ENCODE measurements around the gene TANC1.

TANC1 gene

GRCh38 chr2:159251296-159252173 is 283.1 kb downstream of the TANC1 start:
- Mint-ChIP-seq H3K27ac (no peak overlapping the region), H3K36me3 (peaks cover 47% of the 10 kb centered on the region), H3K4me3 (no peak overlapping the region), H3K9me3 (no peaks in the 10 kb centered on the region), H3K27me3 (no peaks in the 10 kb centered on the region), H3K4me1 (peaks cover 15% of the 10 kb centered on the region)
- ATAC-seq: no peak

DNA sequence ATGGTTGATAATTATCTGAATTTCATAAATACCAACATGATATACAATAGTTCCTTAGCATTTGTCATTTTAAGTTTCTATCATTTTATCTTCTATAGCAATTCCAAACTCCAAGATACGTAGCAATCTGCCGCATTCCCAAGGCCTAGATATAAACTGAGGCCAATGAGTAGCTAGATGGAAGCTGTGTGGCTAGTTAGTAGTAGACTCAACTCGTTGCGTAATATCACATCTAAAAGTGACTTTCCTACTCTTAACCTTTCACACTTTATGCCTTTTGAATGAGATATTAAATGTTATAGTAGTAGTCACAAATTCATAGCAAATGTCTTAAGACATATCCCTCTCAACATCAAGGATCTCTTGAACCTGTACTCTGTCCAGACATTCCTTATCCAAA is 284.5 kb downstream of the TANC1 start:
- Mint-ChIP-seq H3K27me3 (no peaks in the 10 kb centered on the region), H3K27ac (no peak overlapping the region), H3K9me3 (no peaks in the 10 kb centered on the region), H3K36me3 (peaks cover 34% of the 10 kb centered on the region), H3K4me3 (no peak overlapping the region), H3K4me1 (peaks cover 15% of the 10 kb centered on the region)
- ATAC-seq: no peak

DNA sequence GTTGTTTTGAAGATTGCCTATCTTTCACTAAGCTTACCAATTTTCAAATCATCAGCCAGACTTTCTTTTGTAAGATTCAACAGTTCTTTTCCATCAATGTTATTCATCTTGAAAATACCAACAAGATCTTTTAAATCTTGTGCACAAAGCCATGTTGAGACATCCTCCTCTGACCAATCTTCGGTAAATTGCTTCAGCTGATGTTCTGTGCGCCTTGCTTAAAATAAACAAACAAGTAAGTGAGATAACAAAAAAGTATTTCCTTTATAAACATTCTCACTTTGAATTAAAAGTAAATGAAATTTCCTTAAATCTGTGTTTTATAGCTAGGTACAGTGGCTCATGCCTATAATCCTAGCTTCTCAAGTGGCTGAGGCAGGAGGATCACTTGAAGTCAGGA is 287.7 kb downstream of the TANC1 start:
- Mint-ChIP-seq H3K27me3 (no peaks in the 10 kb centered on the region), H3K27ac (no peak overlapping the region), H3K36me3 (peaks cover 14% of the 10 kb centered on the region), H3K4me1 (no peaks in the 10 kb centered on the region), H3K4me3 (no peak overlapping the region), H3K9me3 (no peaks in the 10 kb centered on the region)
- ATAC-seq: no peak

DNA sequence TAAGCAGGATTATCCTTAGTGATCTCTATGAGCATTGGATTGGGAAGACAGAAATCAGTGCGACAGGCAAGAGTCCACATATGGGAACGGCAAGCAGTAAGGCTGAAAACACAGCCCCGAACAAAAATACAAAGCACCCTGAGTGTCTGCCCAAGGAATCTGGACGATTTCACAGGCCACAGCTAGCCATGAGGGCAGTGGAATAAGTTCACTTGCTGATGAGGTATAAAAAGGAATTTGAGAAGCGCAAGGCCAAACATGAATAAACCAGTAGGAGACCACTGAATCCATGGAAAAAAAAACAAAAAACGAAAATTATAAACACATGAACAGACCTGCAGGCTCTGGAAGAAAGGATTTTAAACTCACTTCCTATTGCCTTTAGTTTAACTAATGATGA is 293.8 kb downstream of the TANC1 start:
- Mint-ChIP-seq H3K4me3 (no peak overlapping the region), H3K9me3 (no peaks in the 10 kb centered on the region), H3K4me1 (no peaks in the 10 kb centered on the region), H3K36me3 (peaks cover 33% of the 10 kb centered on the region), H3K27me3 (no peaks in the 10 kb centered on the region), H3K27ac (no peak overlapping the region)
- ATAC-seq: no peak

GRCh38 chr2:159262904-159263303 is 294.5 kb downstream of the TANC1 start:
- Mint-ChIP-seq H3K9me3 (no peaks in the 10 kb centered on the region), H3K4me1 (no peaks in the 10 kb centered on the region), H3K27ac (no peak overlapping the region), H3K27me3 (no peaks in the 10 kb centered on the region), H3K36me3 (peaks cover 39% of the 10 kb centered on the region), H3K4me3 (no peak overlapping the region)
- no peak for ATAC-seq

- no peak for ATAC-seq
- Mint-ChIP-seq H3K36me3 (peaks cover 60% of the 10 kb centered on the region), H3K4me3 (no peak overlapping the region), H3K27me3 (no peaks in the 10 kb centered on the region), H3K4me1 (peaks cover 5% of the 10 kb centered on the region), H3K9me3 (no peaks in the 10 kb centered on the region), H3K27ac (no peak overlapping the region)
Observed at GRCh38 chr2:159265171-159265576, 296.7 kb downstream of the TANC1 start.

DNA sequence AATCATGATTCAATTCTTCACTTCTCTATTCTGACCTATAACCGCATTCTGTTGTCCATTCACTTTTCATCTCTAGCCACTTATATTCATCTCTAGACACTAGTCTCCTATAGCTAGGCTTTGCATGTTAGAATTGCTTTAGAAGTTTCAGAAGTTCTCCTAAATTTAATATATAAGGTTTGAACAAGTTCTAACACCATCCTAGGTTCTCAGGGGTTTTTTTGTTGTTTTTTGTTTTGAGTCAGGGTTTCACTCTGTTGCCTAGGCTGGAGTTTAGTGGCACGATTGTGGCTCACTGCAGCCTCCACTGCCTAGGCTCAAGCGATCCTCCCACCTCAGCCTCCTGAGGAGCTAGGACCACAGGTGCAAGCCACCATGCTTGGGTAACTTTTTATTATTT is 298.1 kb downstream of the TANC1 start:
- ATAC-seq: no peak
- H3K27ac Mint-ChIP-seq: no peak overlapping the region
- H3K36me3 Mint-ChIP-seq: peaks cover 74% of the 10 kb centered on the region
- H3K27me3 Mint-ChIP-seq: no peaks in the 10 kb centered on the region
- no peak overlapping the region for H3K4me3 Mint-ChIP-seq
- peaks cover 5% of the 10 kb centered on the region for H3K4me1 Mint-ChIP-seq
- no peaks in the 10 kb centered on the region for H3K9me3 Mint-ChIP-seq

DNA sequence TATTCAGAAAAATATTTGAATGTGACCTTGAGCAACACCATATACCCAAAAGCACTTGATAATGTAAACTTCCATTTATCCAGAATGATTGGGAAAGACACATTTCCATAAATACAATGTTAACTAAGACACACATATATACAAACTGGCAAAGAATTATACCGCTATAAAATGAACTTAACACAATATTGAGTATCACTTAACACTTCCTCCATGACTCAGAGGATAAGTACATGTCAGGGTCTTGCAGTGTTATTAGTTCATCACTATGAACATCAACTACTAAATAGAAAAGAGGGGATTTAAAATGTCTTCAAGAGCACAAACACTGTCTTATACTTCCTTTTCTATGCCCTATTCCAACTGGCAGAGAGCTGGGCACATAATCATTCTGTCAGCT is 299.5 kb downstream of the TANC1 start:
- ATAC-seq: no peak
- Mint-ChIP-seq H3K27ac (no peak overlapping the region), H3K9me3 (no peaks in the 10 kb centered on the region), H3K27me3 (no peaks in the 10 kb centered on the region), H3K4me3 (no peak overlapping the region), H3K36me3 (peaks cover 71% of the 10 kb centered on the region), H3K4me1 (peaks cover 5% of the 10 kb centered on the region)

- Mint-ChIP-seq H3K36me3 (peaks cover 75% of the 10 kb centered on the region), H3K4me1 (peaks cover 5% of the 10 kb centered on the region), H3K27me3 (no peaks in the 10 kb centered on the region), H3K9me3 (no peaks in the 10 kb centered on the region), H3K27ac (no peak overlapping the region), H3K4me3 (no peak overlapping the region)
- ATAC-seq: no peak
Observed at GRCh38 chr2:159270744-159271379, 302.4 kb downstream of the TANC1 start.

DNA sequence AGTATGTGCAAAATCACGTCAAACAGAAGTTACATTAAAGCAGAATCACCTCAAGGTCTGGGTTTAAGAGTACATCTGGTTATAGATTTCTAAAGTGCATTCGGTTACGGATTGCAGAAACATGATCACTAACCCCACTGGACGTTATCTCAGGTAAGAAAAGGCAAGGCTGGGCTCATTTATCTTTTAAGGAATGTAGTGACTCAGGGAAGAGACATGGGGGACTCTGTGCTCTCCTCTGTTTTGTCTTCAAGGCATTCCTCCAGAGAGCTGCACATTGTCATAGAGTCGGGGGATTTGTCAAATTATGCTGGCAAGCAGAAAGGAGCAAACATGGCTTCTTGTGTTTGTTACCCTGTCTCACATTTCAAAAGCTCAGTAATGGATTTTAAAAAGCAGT is 303.7 kb downstream of the TANC1 start:
- Mint-ChIP-seq H3K36me3 (peaks cover 65% of the 10 kb centered on the region), H3K4me1 (peaks cover 5% of the 10 kb centered on the region), H3K4me3 (no peak overlapping the region), H3K27me3 (no peaks in the 10 kb centered on the region), H3K9me3 (no peaks in the 10 kb centered on the region), H3K27ac (no peak overlapping the region)
- no peak for ATAC-seq

- no peak overlapping the region for H3K27ac Mint-ChIP-seq
- H3K4me1 Mint-ChIP-seq: no peaks in the 10 kb centered on the region
- H3K36me3 Mint-ChIP-seq: peaks cover 44% of the 10 kb centered on the region
- no peak for ATAC-seq
- H3K27me3 Mint-ChIP-seq: no peaks in the 10 kb centered on the region
- no peak overlapping the region for H3K4me3 Mint-ChIP-seq
- no peaks in the 10 kb centered on the region for H3K9me3 Mint-ChIP-seq
Observed at GRCh38 chr2:159275111-159275510, 306.7 kb downstream of the TANC1 start.

GRCh38 chr2:159279700-159280099 is 311.3 kb downstream of the TANC1 start:
- Mint-ChIP-seq H3K4me1 (peaks cover 11% of the 10 kb centered on the region), H3K9me3 (no peaks in the 10 kb centered on the region), H3K27ac (no peak overlapping the region), H3K36me3 (peaks cover 18% of the 10 kb centered on the region), H3K4me3 (no peak overlapping the region), H3K27me3 (no peaks in the 10 kb centered on the region)
- no peak for ATAC-seq

DNA sequence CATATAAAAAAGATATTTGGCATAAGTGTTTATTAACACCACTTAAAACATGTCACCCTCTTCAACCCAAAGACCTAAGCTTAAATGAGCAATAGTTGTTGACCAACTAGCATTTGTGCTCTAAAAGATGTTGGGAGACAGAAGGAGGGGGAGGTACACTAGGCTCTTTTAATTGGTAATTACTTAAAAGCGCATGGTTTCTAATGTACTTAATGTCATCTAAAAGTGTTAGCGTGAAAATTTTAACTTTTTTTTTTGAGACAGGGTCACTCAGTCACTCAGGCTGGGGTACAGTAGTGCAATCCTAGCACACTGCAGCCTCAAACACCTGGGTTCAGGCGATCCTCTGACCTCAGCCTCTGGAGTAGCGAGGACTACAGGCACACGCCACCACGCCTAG is 312.6 kb downstream of the TANC1 start:
- Mint-ChIP-seq H3K27me3 (no peaks in the 10 kb centered on the region), H3K36me3 (peaks cover 13% of the 10 kb centered on the region), H3K27ac (no peak overlapping the region), H3K9me3 (no peaks in the 10 kb centered on the region), H3K4me3 (no peak overlapping the region), H3K4me1 (peaks cover 22% of the 10 kb centered on the region)
- ATAC-seq: no peak
